Measurements from ENCODE around the gene LYPD6B. TPM values are rescaled to one million over a fixed set of nuclear protein-coding genes. Genes with fewer than 3 reads are reported as not detected.
A peak's percentile ranks its signal among the peaks of the same experiment; 100 is the strongest.

Gene LYPD6B
- total RNA-seq, 1 donor from 2014 or later: 13.5 TPM

GRCh38 chr2:149017116-149017985, 21.1 kb upstream of the LYPD6B start:
- no peak overlapping the region for H3K27ac Mint-ChIP-seq (ENCODE audit: unreplicated experiment)
- peak; percentile 94 for TF ChIP-seq CTCF (IDR thresholded peaks at IDR 0.05)
- H3K4me1 Mint-ChIP-seq (ENCODE audit: unreplicated experiment): peaks cover 46% of the 10 kb centered on the region
- no peak overlapping the region for H3K4me3 Mint-ChIP-seq (ENCODE audit: unreplicated experiment)
- H3K36me3 Mint-ChIP-seq (ENCODE audit: unreplicated experiment): peaks cover 5% of the 10 kb centered on the region
- no peaks in the 10 kb centered on the region for H3K9me3 Mint-ChIP-seq (ENCODE audit: unreplicated experiment)
- H3K27me3 Mint-ChIP-seq (ENCODE audit: unreplicated experiment): no peaks in the 10 kb centered on the region
- DNase-seq (ENCODE audit: extremely low spot score, unreplicated experiment): peak; percentile 92

- H3K36me3 Mint-ChIP-seq (ENCODE audit: unreplicated experiment): no peaks in the 10 kb centered on the region
- peaks cover 46% of the 10 kb centered on the region for H3K4me1 Mint-ChIP-seq (ENCODE audit: unreplicated experiment)
- H3K27ac Mint-ChIP-seq (ENCODE audit: unreplicated experiment): no peak overlapping the region
- no peak for DNase-seq (ENCODE audit: extremely low spot score, unreplicated experiment)
- H3K4me3 Mint-ChIP-seq (ENCODE audit: unreplicated experiment): no peak overlapping the region
- H3K27me3 Mint-ChIP-seq (ENCODE audit: unreplicated experiment): no peaks in the 10 kb centered on the region
- no peak for TF ChIP-seq CTCF (IDR thresholded peaks at IDR 0.05)
- H3K9me3 Mint-ChIP-seq (ENCODE audit: unreplicated experiment): no peaks in the 10 kb centered on the region
Observed at GRCh38 chr2:149018981-149019380, 19.5 kb upstream of the LYPD6B start.

GRCh38 chr2:149019768-149020167, 18.7 kb upstream of the LYPD6B start:
- H3K27me3 Mint-ChIP-seq (ENCODE audit: unreplicated experiment): no peaks in the 10 kb centered on the region
- H3K4me3 Mint-ChIP-seq (ENCODE audit: unreplicated experiment): no peak overlapping the region
- TF ChIP-seq CTCF (IDR thresholded peaks at IDR 0.05): no peak
- no peaks in the 10 kb centered on the region for H3K9me3 Mint-ChIP-seq (ENCODE audit: unreplicated experiment)
- DNase-seq (ENCODE audit: extremely low spot score, unreplicated experiment): no peak
- H3K4me1 Mint-ChIP-seq (ENCODE audit: unreplicated experiment): peaks cover 45% of the 10 kb centered on the region
- no peak overlapping the region for H3K27ac Mint-ChIP-seq (ENCODE audit: unreplicated experiment)
- H3K36me3 Mint-ChIP-seq (ENCODE audit: unreplicated experiment): no peaks in the 10 kb centered on the region

DNA sequence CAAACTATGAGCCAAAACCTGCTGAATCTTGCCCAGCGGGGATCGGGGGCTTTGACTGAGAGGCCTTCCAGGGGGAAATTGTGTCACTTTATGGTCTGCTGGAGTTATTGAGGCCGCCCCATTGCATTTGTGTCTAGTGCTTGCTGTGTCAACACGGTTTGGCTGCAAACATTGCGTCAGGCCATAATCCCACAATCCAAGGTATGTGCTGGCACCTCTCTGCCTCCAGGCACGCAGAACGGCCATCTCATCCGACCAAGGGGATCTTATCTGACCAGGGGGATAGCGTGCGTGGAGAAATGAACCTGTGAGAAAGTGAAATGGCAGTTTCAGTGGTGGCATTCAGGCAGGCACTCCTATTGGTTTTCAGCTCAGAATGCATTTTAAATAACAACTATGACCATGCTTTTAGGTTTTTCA, 18.1 kb upstream of the LYPD6B start:
- Mint-ChIP-seq H3K36me3 (ENCODE audit: unreplicated experiment) (no peaks in the 10 kb centered on the region), H3K27me3 (ENCODE audit: unreplicated experiment) (no peaks in the 10 kb centered on the region), H3K4me1 (ENCODE audit: unreplicated experiment) (peaks cover 39% of the 10 kb centered on the region), H3K27ac (ENCODE audit: unreplicated experiment) (no peak overlapping the region), H3K4me3 (ENCODE audit: unreplicated experiment) (no peak overlapping the region), H3K9me3 (ENCODE audit: unreplicated experiment) (no peaks in the 10 kb centered on the region)
- TF ChIP-seq CTCF (IDR thresholded peaks at IDR 0.05): no peak
- no peak for DNase-seq (ENCODE audit: extremely low spot score, unreplicated experiment)

GRCh38 chr2:149021271-149021719, 17.2 kb upstream of the LYPD6B start:
- no peaks in the 10 kb centered on the region for H3K9me3 Mint-ChIP-seq (ENCODE audit: unreplicated experiment)
- no peaks in the 10 kb centered on the region for H3K36me3 Mint-ChIP-seq (ENCODE audit: unreplicated experiment)
- H3K4me1 Mint-ChIP-seq (ENCODE audit: unreplicated experiment): peaks cover 31% of the 10 kb centered on the region
- TF ChIP-seq CTCF (IDR thresholded peaks at IDR 0.05): no peak
- no peak overlapping the region for H3K4me3 Mint-ChIP-seq (ENCODE audit: unreplicated experiment)
- no peaks in the 10 kb centered on the region for H3K27me3 Mint-ChIP-seq (ENCODE audit: unreplicated experiment)
- H3K27ac Mint-ChIP-seq (ENCODE audit: unreplicated experiment): peak overlapping the region; percentile 68
- no peak for DNase-seq (ENCODE audit: extremely low spot score, unreplicated experiment)
